Endothelial cell of umbilical vein (primary cell): ENCODE data around the gene SLC5A5. TPM values are rescaled to one million over a fixed set of nuclear protein-coding genes. Genes with fewer than 3 reads are reported as not detected.
A peak's percentile ranks its signal among the peaks of the same experiment; 100 is the strongest.

ENCODE experiments used
- BruUV-seq: library from RNA; stranded (reverse); fragments of 400-500 nt; replicated peaks from 2 replicates; lab custom pipeline; 2021; lab: Mats Ljungman, UMichigan
- CTCF ChIA-PET: fragments of 300-600, 350-600 bp; sonication (Branson Sonifier 250); formaldehyde crosslinking; loops from one replicate; lab custom pipeline; 2021; ENCODE audit warnings: antibody characterized with exemption, inconsistent platforms; lab: Charles Lee
- POLR2A ChIA-PET: fragments of 300-600, 350-600 bp; sonication (Branson Sonifier 250); formaldehyde crosslinking; loops from one replicate; lab custom pipeline; 2021; ENCODE audit warnings: antibody characterized with exemption, inconsistent platforms; lab: Charles Lee
- DNase-seq: peaks from one replicate; pipeline ENCODE4 v3.0.0-alpha.2; 2011; ENCODE audit warnings: low read depth, low spot score
- FAIRE-seq: peaks from 2 replicates; lab custom pipeline; 2011; peaks lifted over from hg19 to GRCh38; lab: Jason Lieb, UNC
- H2AFZ ChIP-seq: 2 replicates; pipeline ENCODE4 v1.6.0; 2012; ENCODE audit warnings: low read depth, low read length, control low read depth, inconsistent platforms
- H3K27ac ChIP-seq: 2 replicates; pipeline ENCODE4 v1.5.1; 2011; ENCODE audit warnings: low read depth, mild to moderate bottlenecking, control low read depth, low read length, moderate library complexity; ENCODE audit not compliant: insufficient read depth
- H3K27me3 ChIP-seq, 2 experiments: 2 replicates each; pipeline versions ENCODE4 v1.6.0 to v1.6.1; 2011; ENCODE audit warnings: low read length in 2 of 2, mixed read lengths in 1 of 2; ENCODE audit not compliant: control insufficient read depth in 2 of 2, insufficient read depth in 2 of 2
- H3K36me3 ChIP-seq, 2 experiments: 2 replicates in 1 of 2; 3 replicates in 1 of 2; pipeline ENCODE4 v1.5.1; 2011; ENCODE audit warnings: low read length in 2 of 2, mild to moderate bottlenecking in 1 of 2, moderate library complexity in 1 of 2; ENCODE audit not compliant: control insufficient read depth in 2 of 2, insufficient read depth in 2 of 2; ENCODE audit errors: extremely low read depth in 1 of 2
- H3K4me1 ChIP-seq: 3 replicates; pipeline ENCODE4 v1.5.1; 2011; ENCODE audit warnings: mild to moderate bottlenecking, low read length; ENCODE audit not compliant: control insufficient read depth, insufficient read depth; ENCODE audit errors: extremely low read depth
- H3K4me2 ChIP-seq: 2 replicates; pipeline ENCODE4 v1.6.1; 2011; ENCODE audit warnings: low read length, control low read depth, mixed read lengths; ENCODE audit not compliant: insufficient read depth
- H3K4me3 ChIP-seq, 3 experiments: fragments of 200-600 bp in 1 of 3; sonication (generic), shearing (Covaris generic) in 1 of 3; replicated peaks in 1 of 3; 2 replicates each; pipeline ENCODE4 v1.5.1; 2011 to 2016; ENCODE audit warnings: control low read depth in 3 of 3, low read length in 3 of 3, mild to moderate bottlenecking in 2 of 3, inconsistent platforms in 1 of 3, low read depth in 1 of 3, moderate library complexity in 1 of 3; ENCODE audit not compliant: insufficient read depth in 1 of 3
- H3K79me2 ChIP-seq: 2 replicates; pipeline ENCODE4 v1.6.0; 2012; ENCODE audit warnings: low read length, inconsistent platforms; ENCODE audit not compliant: control insufficient read depth, insufficient read depth
- H3K9ac ChIP-seq: replicated peaks from 2 replicates; pipeline ENCODE3; 2011; ENCODE audit warnings: low read length, control low read depth; ENCODE audit not compliant: insufficient read depth; ENCODE audit errors: extremely low read depth
- H3K9me1 ChIP-seq: replicated peaks from 3 replicates; pipeline ENCODE4 v1.6.0; 2011; ENCODE audit warnings: mild to moderate bottlenecking, low read length; ENCODE audit not compliant: control insufficient read depth, insufficient read depth; ENCODE audit errors: extremely low read depth
- H3K9me3 ChIP-seq: replicated peaks from 2 replicates; pipeline ENCODE4 v1.5.1; 2012; ENCODE audit warnings: low read length, inconsistent platforms; ENCODE audit not compliant: control insufficient read depth, insufficient read depth
- H4K20me1 ChIP-seq: replicated peaks from 2 replicates; pipeline ENCODE3; 2011; ENCODE audit warnings: mild to moderate bottlenecking, low read length; ENCODE audit not compliant: control insufficient read depth, insufficient read depth; ENCODE audit errors: extremely low read depth
- EZH2 ChIP-seq: IDR thresholded peaks from 2 replicates; pipeline ENCODE4 v1.6.1; 2012; ENCODE audit warnings: borderline replicate concordance, low read depth, mild to moderate bottlenecking, moderate library complexity, low read length, inconsistent platforms; ENCODE audit not compliant: severe bottlenecking
- FOS ChIP-seq: IDR thresholded peaks from 2 replicates; pipeline ENCODE4 v1.6.1; 2011; ENCODE audit warnings: mild to moderate bottlenecking, low read length, moderate library complexity, borderline replicate concordance; ENCODE audit not compliant: insufficient read depth
- GATA2 ChIP-seq: IDR thresholded peaks from 2 replicates; pipeline ENCODE4 v1.7.0; 2011; ENCODE audit warnings: low read depth, mild to moderate bottlenecking, moderate library complexity, mixed read lengths, low read length; ENCODE audit not compliant: insufficient read length, insufficient read depth
- JUN ChIP-seq: IDR thresholded peaks from 2 replicates; pipeline ENCODE4 v1.6.1; 2011; ENCODE audit warnings: borderline replicate concordance, low read depth; ENCODE audit not compliant: insufficient read length, insufficient read depth
- MYC ChIP-seq: IDR thresholded peaks from one replicate; pipeline ENCODE4 v1.6.1; 2011; ENCODE audit warnings: mild to moderate bottlenecking, low read depth, low read length
- POLR2A ChIP-seq: IDR thresholded peaks from 2 replicates; pipeline ENCODE4 v1.6.1; 2012; ENCODE audit warnings: low read depth, mild to moderate bottlenecking, control low read depth, low read length
- POLR2AphosphoS5 ChIP-seq: IDR thresholded peaks from 2 replicates; pipeline ENCODE4 v1.6.1; 2012; ENCODE audit warnings: low read depth, mild to moderate bottlenecking, control low read depth, low read length, moderate library complexity; ENCODE audit not compliant: insufficient read depth
- dilution Hi-C: fragments of 300-500 bp; cut with MboI; formaldehyde crosslinking; loops from one replicate; pipeline ENCODE4 v1.15.0; 2019; ENCODE audit warnings: low sequenced_read_pairs; ENCODE audit not compliant: extremely low pct_ligation_motif_present
- intact Hi-C: fragments of 100-400 bp; cut with micrococcal nuclease; formaldehyde crosslinking; loops from one replicate; pipeline ENCODE4 v1.10.0; 2022
- polyA plus RNA-seq, 4 experiments: library from polyadenylated mRNA; depleted of rRNA in 3 of 4; stranded (reverse) in 3 of 4; unstranded in 1 of 4; fragments of >200 nt; gene quantifications; 2 replicates each; pipeline versions ENCODE4 v1.2.1 to v1.2.3, GENCODE V29; 2011 to 2012; ENCODE audit warnings: missing spikeins in 1 of 4
- total RNA-seq: library from RNA; stranded (reverse); gene quantifications from 2 replicates; pipeline ENCODE4 v1.2.3, GENCODE V29; 2021
- TF ChIP-seq, protein P1 (sequence below), 2 donors: IDR thresholded peaks; 1 replicate in 1 of 2; 2 replicates in 1 of 2; pipeline ENCODE4 v1.5.1; 2011; ENCODE audit warnings: low read length in 2 of 2, mild to moderate bottlenecking in 2 of 2, moderate library complexity in 2 of 2, control low read depth in 1 of 2, inconsistent platforms in 1 of 2, low read depth in 1 of 2; ENCODE audit not compliant: insufficient read depth in 1 of 2; ENCODE audit errors: extremely low read depth in 1 of 2
- TF ChIP-seq, protein P2 (sequence below): IDR thresholded peaks from 2 replicates; pipeline ENCODE4 v1.6.1; 2011; ENCODE audit not compliant: insufficient read depth, insufficient read length

The SLC5A5 gene
- total and polyA plus RNA-seq, 2 donors (not counting 3 experiments of a cell fraction or from before 2014, with no cell fraction given) = not detected

DNA sequence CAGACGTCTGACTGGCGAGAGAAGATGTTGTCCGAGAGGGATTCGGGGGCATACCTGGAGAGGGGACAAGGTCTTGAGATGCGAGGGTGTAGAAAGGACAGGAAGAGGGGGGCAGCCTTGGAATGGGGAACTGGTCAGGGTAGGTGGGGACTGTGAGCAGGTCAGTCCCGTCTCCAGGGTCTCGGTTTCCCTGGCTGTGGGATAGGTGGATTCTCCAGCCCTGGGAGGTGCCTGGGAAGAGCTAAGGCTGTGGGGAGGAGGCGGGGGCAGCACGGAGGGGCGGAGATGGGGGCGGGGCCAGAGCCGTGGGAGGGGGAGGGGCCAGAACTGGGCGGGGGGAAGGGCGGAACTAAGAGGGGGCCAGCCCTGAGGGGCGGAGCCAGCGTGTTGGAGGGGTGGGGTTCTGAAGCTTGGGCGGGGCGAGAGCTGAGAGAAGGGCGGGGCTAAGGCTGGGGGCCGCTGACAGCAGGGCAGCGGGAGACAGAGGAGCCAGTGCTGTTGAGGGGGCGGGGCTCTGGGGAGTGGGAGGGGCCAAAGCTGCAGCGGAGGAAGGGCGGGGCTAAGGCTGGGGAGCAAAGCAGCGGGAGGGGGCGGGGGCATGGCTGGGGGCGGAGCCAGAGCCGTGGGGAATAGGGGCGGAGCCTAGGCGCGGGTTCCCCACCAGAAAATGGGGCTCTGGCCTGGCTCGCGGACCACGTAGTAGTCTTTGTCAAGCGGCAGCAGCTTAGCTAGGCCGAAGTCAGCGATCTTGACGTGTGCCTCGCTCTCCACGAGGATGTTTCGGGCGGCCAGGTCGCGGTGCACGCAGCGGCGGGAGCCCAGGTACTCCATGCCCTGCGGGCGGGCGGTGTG lies 41.0 kb upstream of the SLC5A5 start:
- Histone ChIP-seq H3K4me2 (no peak overlapping the region), H3K27me3 (peaks cover 0 to 3% of the 10 kb centered on the region in 2 experiments), H3K9me3 (no peaks in the 10 kb centered on the region), H3K4me3 (no peak overlapping the region), H3K36me3 (no peaks in the 10 kb centered on the region), H3K9ac (no peak overlapping the region), H3K4me1 (peaks cover 13% of the 10 kb centered on the region), H2AFZ (peak overlapping the region; percentile 77), H3K9me1 (no peaks in the 10 kb centered on the region), H3K79me2 (no peaks in the 10 kb centered on the region), H4K20me1 (no peaks in the 10 kb centered on the region), H3K27ac (no peak overlapping the region)
- dilution Hi-C loops (no loop called here), intact Hi-C loops (no loop called here)
- no peak for TF ChIP-seq EZH2
- TF ChIP-seq, protein P1, sequence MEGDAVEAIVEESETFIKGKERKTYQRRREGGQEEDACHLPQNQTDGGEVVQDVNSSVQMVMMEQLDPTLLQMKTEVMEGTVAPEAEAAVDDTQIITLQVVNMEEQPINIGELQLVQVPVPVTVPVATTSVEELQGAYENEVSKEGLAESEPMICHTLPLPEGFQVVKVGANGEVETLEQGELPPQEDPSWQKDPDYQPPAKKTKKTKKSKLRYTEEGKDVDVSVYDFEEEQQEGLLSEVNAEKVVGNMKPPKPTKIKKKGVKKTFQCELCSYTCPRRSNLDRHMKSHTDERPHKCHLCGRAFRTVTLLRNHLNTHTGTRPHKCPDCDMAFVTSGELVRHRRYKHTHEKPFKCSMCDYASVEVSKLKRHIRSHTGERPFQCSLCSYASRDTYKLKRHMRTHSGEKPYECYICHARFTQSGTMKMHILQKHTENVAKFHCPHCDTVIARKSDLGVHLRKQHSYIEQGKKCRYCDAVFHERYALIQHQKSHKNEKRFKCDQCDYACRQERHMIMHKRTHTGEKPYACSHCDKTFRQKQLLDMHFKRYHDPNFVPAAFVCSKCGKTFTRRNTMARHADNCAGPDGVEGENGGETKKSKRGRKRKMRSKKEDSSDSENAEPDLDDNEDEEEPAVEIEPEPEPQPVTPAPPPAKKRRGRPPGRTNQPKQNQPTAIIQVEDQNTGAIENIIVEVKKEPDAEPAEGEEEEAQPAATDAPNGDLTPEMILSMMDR (IDR thresholded peaks at IDR 0.05; ENCODE audit: extremely low read depth in 1 of 2, insufficient read depth in 1 of 2, low read depth in 1 of 2, low read length in 2 of 2) = no peak
- TF ChIP-seq FOS = no peak
- no peak for TF ChIP-seq GATA2
- no peak for TF ChIP-seq POLR2A
- TF ChIP-seq JUN = no peak
- no peak for TF ChIP-seq MYC
- no peak for TF ChIP-seq POLR2AphosphoS5
- TF ChIP-seq, protein P2, sequence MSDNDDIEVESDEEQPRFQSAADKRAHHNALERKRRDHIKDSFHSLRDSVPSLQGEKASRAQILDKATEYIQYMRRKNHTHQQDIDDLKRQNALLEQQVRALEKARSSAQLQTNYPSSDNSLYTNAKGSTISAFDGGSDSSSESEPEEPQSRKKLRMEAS = no peak
- POLR2A ChIA-PET = interaction anchor here (0.6 to 1.3 kb wide), 2 partner anchors 29 to 112 kb away, joined by 4 to 7 read pairs; partner anchors contain the start of gene RPL18A
- CTCF ChIA-PET = interaction anchor here (0.6 to 3.1 kb wide), 6 partner anchors 17 to 379 kb away, joined by 3 to 10 read pairs (median 3); partner anchors contain the start of genes JAK3 and RPL18A
- BruUV-seq = no TSS peak
- FAIRE-seq (peak; percentile 69), DNase-seq (peak; percentile 47)
